Brain microvascular endothelial cell (primary cell): ENCODE measurements around the gene IGFBP1.
"Not testable (repeated sequence)": the region's sequence is repeated elsewhere in the genome, so short reads cannot be mapped to it uniquely, and the experiment has no call there.

Source experiments
- DNase-seq: peaks from one replicate; pipeline ENCODE4 v3.0.0-alpha.2; 2020
- H3K27ac ChIP-seq: fragments of 250-450 bp; sonication (Bioruptor Pico); 2 replicates; pipeline ENCODE4 v1.5.1; 2020; ENCODE audit warnings: mild to moderate bottlenecking, moderate library complexity
- H3K27me3 ChIP-seq: fragments of 250-450 bp; sonication (Bioruptor Pico); replicated peaks from 2 replicates; pipeline ENCODE4 v1.5.1; 2020; ENCODE audit warnings: mild to moderate bottlenecking
- H3K36me3 ChIP-seq: fragments of 250-450 bp; sonication (Bioruptor Pico); replicated peaks from 2 replicates; pipeline ENCODE4 v1.5.1; 2020; ENCODE audit warnings: mild to moderate bottlenecking
- H3K4me3 ChIP-seq: 2 replicates; pipeline ENCODE4 v1.5.1; 2011; ENCODE audit warnings: low read depth, mild to moderate bottlenecking, control low read depth, low read length, moderate library complexity
- in situ Hi-C: cut with HindIII; loops from 2 replicates; pipeline ENCODE4 v1.10.0; 2017; ENCODE audit warnings: low sequenced_read_pairs, low pct_ligation_motif_present
- TF ChIP-seq, protein P1 (sequence below): IDR thresholded peaks from 2 replicates; pipeline ENCODE4 v1.5.1; 2011; ENCODE audit warnings: low read depth, mild to moderate bottlenecking, moderate library complexity, low read length, control low read depth, inconsistent platforms; ENCODE audit errors: missing control alignments

IGFBP1 gene

DNA sequence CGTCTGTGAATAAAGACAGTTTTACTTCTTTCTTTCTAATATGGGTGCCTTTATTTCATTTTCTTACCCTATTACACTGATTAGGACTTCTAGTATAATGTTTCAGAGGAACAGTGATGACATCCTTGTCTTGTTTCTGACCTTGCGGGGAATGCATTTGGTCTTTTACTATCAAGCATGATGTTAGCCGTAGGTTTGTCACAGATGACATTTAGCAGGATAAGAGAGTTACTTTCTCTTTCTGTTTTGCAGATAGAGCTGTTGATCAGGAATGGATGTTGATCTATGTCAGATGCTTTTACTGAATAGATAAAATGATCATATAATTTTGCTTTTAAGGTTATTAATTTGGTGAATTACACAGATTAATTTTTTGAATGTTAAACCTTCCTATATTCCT lies 39.4 kb downstream of the IGFBP1 start:
- Histone ChIP-seq H3K27ac (no peak overlapping the region), H3K27me3 (no peaks in the 10 kb centered on the region), H3K36me3 (no peaks in the 10 kb centered on the region), H3K4me3 (no peak overlapping the region)
- in situ Hi-C loops = no loop called here
- no peak for DNase-seq
- TF ChIP-seq, protein P1, sequence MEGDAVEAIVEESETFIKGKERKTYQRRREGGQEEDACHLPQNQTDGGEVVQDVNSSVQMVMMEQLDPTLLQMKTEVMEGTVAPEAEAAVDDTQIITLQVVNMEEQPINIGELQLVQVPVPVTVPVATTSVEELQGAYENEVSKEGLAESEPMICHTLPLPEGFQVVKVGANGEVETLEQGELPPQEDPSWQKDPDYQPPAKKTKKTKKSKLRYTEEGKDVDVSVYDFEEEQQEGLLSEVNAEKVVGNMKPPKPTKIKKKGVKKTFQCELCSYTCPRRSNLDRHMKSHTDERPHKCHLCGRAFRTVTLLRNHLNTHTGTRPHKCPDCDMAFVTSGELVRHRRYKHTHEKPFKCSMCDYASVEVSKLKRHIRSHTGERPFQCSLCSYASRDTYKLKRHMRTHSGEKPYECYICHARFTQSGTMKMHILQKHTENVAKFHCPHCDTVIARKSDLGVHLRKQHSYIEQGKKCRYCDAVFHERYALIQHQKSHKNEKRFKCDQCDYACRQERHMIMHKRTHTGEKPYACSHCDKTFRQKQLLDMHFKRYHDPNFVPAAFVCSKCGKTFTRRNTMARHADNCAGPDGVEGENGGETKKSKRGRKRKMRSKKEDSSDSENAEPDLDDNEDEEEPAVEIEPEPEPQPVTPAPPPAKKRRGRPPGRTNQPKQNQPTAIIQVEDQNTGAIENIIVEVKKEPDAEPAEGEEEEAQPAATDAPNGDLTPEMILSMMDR = no peak

- TF ChIP-seq, protein P1 = no peak
- H3K36me3 ChIP-seq = no peaks in the 10 kb centered on the region
- in situ Hi-C loops = no loop called here
- no peak overlapping the region for H3K4me3 ChIP-seq
- H3K27me3 ChIP-seq = no peaks in the 10 kb centered on the region
- no peak overlapping the region for H3K27ac ChIP-seq
- DNase-seq = no peak
Observed at GRCh38 chr7:45930967-45931366, 42.7 kb downstream of the IGFBP1 start.

GRCh38 chr7:45937301-45937700 lies 49.0 kb downstream of the IGFBP1 start:
- DNase-seq = no peak
- TF ChIP-seq, protein P1 = no peak
- no peaks in the 10 kb centered on the region for H3K27me3 ChIP-seq
- in situ Hi-C loops = no loop called here
- H3K4me3 ChIP-seq = no peak overlapping the region
- H3K27ac ChIP-seq = no peak overlapping the region
- no peaks in the 10 kb centered on the region for H3K36me3 ChIP-seq

- in situ Hi-C loops = no loop called here
- Histone ChIP-seq H3K36me3 (no peaks in the 10 kb centered on the region), H3K27me3 (no peaks in the 10 kb centered on the region), H3K4me3 (no peak overlapping the region), H3K27ac (no peak overlapping the region)
- DNase-seq = no peak
- TF ChIP-seq, protein P1 = no peak
Observed at GRCh38 chr7:45937862-45938261, 49.6 kb downstream of the IGFBP1 start.

GRCh38 chr7:45938626-45939302 lies 50.5 kb downstream of the IGFBP1 start:
- Histone ChIP-seq H3K36me3 (no peaks in the 10 kb centered on the region), H3K4me3 (no peak overlapping the region), H3K27me3 (no peaks in the 10 kb centered on the region), H3K27ac (no peak overlapping the region)
- no peak for DNase-seq
- in situ Hi-C loops = no loop called here
- TF ChIP-seq, protein P1 = peak; percentile 43

DNA sequence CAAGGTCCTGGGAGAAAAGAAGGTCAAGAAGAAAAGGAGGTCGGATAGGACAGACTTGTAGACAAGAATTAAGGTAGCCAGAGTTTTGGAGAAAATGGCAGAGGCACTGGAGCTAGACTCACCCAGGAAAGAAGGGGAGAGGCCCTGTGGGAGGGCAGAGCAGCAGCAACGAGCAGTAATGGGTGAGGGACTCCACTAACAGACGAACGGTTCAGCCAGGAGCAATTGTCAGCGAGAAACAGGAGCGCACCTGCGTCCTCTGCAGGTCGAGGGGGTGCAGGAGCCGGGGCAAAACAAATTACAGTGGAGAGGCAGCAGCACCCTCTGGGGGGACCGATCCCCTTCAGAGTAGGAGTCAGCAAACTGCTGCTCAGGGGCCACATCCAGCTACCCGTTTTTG lies 51.3 kb downstream of the IGFBP1 start:
- Histone ChIP-seq H3K4me3 (no peak overlapping the region), H3K27ac (no peak overlapping the region), H3K36me3 (no peaks in the 10 kb centered on the region), H3K27me3 (no peaks in the 10 kb centered on the region)
- no peak for DNase-seq
- in situ Hi-C loops = no loop called here
- TF ChIP-seq, protein P1 = no peak

DNA sequence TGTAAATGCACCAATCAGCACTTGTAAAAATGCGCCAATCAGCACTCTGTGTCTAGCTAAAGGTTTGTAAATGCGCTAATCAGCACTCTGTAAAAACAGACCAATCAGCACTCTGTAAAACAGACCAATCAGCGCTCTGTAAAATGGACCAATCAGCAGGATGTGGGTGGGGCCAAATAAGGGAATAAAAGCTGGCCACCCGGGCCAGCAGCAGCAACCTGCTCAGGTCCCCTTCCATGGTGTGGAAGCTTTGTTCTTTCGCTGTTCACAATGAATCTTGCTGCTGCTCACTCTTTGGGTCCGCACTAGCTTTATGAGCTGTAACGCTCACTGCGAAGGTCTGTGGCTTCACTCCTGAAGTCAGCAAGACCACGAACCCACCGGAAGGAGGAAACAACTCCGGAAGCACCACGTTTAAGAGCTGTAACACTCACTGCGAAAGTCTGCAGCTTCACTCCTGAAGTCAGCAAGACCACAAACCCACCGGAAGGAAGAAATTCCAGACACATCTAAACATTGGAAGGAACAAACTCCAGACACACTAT lies 52.0 kb downstream of the IGFBP1 start:
- DNase-seq, H3K4me3 ChIP-seq, H3K27me3 ChIP-seq, H3K27ac ChIP-seq, H3K36me3 ChIP-seq, in situ Hi-C loops: not testable (repeated sequence)
